GM21360 (cell line): ENCODE data around the gene PROCA1.

Source experiments
- ATAC-seq: cut with Tn5 transposase; IDR thresholded peaks from one replicate; pipeline ENCODE4 v1.9.1; 2021; ENCODE audit warnings: mild to moderate bottlenecking, moderate library complexity; ENCODE audit not compliant: unreplicated experiment

PROCA1 gene

DNA sequence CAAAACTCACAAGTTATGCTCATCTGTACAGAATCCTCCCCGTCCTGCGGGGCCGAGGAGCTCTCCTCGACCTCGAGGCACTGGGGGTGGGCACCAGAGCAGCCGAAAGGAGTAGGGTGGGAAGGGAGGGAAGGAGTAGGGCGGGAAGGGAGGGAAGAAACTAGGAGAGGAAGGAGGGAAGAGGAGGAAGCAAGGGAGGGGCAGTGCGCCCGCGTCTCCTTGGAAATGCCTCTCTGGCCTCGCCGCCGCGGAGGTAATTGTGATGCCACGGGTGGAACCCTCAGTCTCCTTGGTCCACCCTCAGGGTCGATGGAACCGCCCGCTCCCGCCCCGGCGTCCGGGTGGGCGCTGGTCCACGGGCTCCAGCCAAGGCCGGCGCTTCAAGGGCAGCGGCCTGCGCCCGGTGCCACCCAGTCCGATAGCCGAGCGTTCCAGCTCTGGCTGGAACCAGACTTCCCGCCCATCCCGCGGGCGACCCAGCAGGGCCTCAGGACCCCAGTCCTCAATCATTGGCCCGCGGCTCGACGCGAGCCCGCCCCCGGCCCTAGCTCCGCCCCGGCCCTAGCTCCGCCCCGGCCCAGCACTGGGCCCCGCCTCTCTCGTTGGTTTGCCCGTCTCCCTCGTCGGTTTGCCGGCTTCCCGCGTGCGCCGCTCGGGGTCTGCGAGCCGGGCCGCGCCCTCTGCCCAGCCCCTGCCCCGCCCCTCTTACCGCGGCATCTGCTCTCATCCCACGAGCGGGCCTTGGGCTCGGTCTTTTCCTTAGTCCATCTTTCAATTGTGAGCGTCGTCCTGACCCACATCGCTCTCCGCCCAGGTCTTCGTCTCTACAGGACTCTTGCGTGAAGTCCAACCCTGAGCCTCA, 596 bp downstream of the PROCA1 start:
- peak; percentile 75 for ATAC-seq

DNA sequence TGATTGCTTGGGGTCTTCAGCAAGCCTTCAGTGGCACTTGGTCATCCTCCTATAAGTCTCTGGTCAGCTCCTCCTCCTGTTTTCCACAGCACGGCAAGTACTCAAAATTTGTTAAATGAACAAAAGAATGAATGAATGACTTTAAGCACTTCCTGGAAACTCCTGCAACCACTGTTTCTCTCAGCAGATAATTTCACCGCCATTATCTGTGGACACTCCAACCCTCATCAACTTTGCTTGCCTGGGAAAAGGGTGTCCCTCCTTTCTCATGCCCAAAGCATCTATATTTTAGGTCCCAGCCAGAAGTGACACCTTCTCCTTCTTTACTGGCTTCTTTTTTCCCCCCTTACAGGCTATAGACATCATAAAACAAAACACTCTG, 4.4 kb downstream of the PROCA1 start:
- no peak for ATAC-seq

DNA sequence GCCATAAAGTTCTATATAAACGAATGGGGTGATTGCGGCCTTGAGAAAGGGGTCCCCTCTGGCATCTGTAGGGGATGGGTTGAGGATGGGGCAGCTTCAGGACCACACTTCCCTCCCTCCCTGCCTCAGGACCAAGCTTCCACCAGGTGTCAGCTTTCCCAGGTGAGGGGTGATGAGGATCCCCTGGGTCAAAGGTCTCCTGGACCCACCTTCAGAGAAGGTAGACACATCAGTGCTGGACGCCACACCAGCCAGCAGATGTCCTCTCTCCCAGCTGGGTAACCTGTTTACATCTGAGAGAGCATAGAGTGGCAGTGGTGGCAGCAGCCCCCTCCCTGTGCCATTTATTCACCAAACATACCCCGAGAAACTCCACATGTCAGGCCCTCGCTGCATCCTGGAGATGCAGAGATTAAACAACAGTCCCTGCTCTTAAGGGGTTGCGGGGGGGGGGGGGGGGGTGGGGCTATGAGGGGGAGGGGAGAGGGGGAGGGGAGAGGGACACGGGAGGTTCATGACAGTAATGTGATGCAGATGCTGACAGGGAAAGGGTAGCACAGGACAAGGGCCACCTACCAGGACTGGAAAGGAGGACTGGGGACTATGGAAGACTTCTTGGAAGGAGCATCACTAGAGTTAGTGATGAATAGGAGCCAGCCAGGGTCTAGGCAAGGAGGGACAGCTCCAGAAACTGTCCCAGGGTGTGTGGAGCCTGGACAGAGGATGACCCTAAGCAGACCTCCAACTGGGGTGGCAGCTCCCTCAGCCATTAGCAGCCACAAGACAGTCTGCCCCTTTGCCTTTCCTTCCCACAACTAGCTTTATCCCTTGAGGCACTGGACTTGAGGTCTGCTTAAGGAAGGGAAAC, 5.0 kb downstream of the PROCA1 start:
- ATAC-seq, result no peak

DNA sequence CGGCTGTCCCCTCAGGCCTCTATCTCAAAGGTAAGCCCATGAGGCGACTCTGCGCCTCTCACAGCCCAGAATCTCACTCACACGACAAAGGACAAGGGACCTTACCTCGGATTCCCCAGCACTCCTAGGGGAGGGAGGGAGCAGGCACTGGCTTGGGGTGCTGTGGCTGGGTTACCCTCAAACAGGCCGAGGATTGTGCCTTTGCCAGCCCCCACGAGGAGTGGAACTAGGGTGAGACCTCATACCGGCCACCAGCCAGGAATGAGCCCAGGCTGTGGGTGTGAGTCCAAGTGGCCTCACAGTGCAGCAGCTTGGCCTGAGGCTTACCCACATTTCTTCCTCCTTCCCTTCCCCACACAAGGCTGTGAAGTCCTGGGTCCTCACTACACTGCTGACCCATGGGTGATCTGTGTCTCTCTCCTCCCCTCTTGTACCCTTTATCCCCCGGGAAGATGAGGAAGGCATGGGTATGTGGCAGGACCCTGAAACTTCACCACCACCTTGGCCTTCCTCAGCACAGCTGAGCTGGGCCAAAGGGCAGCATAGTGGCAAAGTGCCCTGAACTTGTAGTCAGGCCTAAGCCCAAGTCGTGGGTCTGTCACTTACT, 5.9 kb downstream of the PROCA1 start:
- no peak for ATAC-seq

DNA sequence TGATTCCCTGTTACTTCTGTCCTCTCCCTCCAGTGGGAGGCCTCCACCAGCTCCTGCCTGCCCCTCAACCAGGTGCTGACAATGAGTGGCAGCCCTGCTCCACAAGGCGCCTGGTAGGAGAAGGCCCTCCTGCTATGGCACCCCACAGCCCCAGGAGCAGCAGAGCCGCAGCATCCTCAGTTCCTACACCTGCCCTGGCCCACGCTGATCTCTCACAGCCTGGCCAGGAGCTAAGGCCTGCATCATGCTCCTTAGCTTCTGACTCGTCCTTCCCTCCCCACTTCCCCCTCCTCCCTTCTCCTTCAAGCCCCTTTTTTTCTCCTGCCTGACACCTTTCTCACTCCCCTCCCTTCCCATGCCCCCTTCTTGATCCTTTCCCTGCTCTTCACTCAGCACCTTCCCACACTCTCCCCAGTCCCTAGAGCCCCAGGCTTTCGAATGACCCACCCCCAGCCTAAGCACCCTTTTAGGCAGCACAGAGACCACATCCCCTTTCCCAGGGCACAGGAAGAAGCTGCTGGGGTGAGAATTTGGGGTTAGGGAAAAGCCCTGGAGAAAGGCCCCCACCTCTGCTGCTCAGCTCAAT, 6.5 kb downstream of the PROCA1 start:
- no peak for ATAC-seq

DNA sequence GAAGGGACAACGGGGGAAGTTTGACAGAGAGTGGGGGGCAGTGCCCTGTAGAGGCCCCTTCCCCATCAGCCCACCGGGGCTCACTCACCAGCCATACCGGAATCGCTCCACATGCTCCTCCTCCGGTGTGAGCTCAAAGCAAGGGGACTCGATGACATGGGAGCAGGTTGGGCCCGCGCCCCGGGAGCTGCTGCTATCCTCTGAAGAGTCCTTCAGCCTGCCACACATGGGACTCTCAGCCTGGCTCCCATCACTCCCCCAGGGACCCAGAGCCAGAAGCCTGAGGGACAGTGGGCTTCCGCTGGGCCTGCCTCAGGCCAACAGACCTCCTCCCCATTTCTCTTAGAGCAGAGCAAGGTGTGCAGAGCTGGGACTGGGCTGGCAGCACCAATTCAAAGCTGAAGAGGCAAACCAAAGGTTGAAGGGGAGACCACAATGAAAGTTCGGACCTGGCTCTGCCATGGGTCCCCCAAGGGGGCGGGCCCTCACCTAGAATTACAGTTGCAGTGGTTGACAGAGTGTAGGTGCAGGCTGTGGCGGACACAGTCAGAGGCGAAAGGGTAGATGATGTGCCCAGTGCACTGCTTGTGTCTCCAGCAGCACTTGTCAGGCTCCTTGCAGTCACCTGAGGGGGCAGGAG, 7.3 kb downstream of the PROCA1 start:
- ATAC-seq, result no peak

DNA sequence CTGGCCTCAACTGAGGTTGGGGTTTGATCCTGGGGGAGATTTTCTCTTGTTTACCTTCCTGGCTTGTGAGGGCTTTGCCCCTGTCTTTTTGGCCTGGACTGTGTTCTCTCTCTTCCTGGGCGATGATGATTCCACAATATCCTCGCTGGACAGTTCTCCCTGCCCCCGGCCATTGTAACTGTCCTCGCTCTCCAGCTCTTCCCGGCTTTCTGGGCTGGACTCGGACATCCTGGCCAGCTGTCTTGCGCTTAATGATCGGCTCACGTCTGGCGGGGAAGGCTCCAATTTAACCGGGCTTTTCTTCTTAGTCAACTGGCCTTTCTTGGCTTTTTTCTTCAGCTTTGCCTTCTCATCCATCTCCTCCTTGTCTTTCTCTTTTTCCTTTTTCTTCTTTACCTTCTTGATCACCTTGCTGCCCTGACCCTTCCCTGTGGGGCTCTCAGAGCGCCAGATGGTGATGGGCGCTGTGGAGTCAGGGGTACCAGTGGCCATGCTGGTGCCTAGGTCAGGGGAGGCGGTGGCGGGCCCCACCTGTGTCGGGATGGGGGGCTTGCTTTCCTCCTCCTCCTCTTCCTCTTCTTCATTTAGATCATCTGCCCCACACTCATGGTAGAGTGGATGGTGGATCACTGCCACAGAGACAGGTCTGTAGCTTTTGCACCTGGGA, 8.0 kb downstream of the PROCA1 start:
- no peak for ATAC-seq

DNA sequence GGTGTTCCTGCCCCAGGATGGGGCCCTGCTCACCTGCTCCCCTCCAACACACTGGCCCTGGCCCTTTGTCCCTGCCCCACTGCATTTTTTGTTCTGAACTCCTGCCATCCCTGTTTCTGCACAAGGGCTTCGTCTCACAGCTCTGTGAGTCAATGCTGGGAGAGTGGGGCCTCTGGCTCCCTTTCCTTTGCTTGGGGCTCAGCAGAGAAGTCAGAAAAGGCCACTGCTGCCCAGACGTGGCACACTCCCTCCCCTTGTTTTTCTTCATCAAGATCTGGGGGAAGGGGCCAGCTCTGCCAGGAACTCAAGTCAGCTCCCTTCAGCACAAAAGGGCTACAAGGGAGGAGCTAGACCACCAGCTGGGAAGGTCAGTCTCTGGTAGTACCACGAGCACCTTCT, 8.9 kb downstream of the PROCA1 start:
- no peak for ATAC-seq

DNA sequence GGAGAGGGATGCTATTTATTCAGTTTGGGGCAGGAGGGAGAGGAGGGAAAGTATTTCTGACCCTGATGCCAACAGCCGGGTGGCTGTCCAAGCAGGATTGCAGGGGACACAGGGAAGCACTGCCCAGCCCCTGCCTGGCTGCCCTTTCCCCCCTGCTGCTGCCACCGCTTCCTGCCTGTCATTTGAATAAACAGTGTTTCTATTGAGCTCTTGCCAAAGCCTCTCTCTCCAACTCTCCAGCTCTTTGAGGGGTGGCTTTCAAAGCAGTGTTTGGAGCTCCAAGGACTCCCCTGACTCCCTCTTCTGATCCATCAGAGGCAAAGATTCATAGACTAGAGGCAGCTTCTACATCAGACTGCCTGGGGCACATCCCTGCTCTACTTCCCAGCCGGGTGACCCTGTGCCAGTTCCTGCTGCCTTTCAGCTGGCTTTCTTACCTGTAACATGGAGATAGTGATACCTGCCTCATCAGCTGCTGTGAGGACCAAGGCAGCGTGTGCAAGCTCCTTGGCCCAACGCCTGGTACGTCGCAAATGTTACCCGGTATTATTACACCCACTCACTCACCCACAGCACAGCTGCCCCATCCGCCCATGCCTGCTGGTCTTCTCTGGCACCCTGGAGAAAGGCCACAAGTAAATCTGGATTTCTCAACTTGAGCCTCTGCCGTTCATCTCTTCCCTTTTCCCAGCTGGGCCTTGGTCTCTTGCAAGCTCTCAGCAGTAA, 9.5 kb downstream of the PROCA1 start:
- ATAC-seq, result no peak

DNA sequence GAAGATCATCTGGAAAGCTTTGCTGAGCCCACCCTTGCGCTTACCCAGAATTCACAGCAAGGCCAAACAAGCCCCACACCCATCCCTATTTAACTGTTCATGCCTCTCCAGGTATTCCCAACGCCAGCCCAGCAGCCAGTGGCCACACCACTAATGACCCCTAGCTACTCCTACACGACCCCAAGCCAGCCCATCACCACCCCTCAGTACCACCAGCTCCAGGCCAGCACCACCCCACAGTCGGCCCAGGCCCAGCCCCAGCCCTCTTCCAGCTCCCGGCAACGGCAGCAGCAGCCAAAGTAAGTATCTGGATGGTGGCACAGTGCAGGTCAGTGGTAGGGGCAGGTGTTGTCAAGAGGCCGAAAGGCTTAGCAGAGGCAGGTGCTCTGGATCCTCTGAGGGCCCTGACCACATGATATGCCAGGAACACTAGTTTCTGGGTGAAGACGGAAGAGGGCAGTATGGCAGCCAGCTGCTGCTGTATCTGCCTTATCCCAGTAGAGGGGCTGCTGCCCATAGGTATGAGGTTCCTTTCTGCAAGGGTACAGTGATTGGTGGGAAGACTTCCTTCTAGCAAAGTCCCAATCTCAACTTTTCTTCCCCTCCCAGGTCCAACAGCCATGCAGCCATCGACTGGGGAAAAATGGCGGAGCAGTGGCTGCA, 10.7 kb downstream of the PROCA1 start:
- ATAC-seq, result no peak

DNA sequence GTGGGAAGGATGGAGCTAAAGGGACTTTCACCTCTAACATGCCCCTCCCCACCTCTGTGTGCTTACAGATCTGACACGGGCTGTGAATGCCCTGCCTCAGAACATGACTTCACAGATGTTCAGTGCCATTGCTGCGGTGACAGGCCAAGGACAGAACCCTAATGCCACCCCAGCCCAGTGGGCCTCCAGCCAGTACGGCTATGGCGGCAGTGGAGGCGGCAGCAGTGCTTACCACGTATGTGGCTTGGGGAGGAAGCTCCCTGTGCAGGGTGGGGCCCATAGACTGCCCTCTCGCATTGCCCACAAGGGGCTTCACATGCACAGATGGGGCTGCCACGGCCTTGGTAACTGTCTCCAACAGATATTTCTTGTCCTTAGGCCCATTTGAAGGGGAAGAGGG, 11.4 kb downstream of the PROCA1 start:
- ATAC-seq, result no peak

DNA sequence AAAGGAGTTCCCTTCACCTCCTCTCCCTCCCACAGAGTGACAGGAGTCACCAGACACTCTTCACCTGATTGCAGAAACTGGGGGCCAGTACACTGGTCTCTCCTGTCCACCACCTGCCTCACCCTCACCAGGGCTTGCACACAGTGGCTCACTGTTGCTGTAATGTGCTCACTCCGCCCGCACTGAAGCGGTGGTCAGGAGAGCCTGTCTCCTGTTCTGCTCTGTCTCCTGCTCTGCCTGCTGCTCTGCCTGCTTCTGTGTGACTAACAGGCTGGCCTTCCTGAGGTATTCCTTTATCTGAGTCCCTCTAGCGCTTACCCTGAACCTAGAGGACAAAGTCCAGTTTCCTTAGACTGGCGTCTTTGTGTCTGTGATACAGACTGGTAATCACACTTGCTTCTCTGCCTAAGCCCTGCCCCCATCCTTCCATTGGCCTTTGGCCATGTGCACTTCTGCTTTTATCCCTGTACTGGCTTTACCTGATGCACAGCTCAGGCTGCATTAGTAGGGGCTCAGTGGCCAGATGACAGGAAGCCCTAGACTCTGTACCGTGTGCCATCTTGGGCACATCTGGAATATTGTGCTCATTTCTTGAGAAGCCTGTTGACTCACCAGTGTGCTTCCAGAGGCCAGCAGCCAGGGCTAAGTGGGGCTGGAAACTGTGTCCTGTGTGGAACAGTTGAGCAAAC, 13.3 kb downstream of the PROCA1 start:
- no peak for ATAC-seq

DNA sequence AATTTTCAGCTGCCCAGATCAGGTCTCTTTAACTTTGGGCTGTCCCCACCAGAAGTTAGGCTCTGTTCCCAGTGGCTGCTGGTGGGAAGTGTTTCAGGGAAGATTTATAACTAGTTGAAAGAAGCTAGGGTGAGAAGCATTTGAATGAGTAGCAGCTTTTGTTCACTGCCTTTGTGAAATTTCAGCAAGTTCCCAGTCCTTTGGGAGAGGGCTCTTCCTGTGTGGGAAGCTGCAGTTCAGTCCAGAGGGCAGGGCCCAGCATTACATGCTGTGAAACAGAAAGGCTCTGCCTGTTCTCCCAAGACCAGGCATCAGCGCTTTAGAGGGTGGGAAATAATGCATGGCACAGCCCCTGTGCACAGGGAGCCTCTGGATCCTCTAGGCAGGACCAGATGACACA, 17.8 kb downstream of the PROCA1 start:
- ATAC-seq, result no peak

DNA sequence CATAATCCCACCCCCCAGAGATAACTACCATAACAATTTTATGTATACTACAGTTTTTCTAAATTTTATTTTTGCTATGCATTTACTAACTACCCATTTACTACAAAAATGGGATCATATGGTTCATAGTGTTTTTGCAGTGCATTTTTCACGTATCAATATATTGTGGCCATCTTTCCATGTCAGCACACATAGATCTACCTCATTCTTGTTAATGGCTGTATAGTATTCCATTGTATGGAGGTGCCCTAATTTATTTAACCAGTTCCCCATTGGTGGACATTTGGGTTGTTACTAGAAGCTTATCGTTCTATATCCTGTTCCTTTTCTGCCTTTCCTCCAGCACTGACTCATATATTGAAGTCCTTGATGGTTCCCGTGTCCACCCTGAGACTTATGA, 22.7 kb downstream of the PROCA1 start:
- ATAC-seq, result no peak

DNA sequence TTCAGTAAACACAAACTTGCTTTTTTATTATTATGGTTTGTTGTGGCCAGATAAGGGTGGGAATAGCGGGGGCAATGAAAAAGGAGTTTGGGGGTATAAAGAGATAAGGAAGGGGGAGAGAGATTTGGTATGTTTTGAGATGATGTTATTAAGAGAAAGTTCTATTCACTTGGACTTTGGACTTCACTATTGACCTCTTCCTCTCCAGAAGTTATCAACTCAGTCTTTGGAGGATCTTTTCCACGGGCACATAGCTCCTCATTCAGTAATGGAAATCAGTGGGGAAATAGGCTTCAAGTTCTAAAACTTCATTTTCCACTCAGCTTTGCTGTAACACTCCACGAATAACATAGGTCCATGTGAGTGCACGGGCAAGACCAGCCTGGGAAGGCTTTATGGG, 23.2 kb downstream of the PROCA1 start:
- ATAC-seq, result no peak

DNA sequence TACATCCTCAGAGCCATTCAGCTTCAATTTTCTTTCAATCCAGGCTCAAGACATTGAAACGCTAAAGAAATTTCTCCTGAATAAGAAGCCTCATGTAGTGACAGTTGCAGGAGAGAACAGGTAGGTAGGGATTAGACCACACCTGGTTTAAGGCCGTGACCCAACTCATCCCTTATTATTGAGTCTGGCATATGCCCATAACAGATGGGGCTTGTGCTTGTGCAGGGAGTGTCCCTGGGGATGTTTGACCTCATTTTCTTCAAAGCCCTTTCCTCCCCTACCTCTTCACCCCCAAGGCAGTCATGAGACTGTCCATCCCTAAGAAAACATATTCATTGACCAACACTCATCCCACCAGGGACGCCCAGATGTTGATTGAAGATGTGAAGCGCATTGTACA, 25.4 kb downstream of the PROCA1 start:
- ATAC-seq, result no peak

DNA sequence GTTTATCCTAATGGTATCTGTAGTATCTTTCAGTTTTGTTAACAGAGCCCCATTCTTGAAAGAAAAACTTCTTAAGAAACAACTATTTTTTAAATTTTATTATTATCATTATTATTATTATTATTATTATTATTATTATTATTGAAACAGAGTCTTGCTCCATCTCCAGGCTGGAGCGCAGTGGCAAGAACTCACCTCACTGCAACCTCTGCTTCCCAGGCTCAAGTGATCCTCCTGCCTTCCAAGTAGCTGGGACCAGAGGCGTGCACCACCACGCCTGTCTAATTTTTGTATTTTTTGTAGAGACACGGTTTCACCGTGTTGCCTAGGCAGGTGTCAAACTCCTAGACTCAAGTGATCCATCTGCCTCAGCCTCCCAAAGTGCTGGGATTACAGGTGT, 26.3 kb downstream of the PROCA1 start:
- no peak for ATAC-seq

DNA sequence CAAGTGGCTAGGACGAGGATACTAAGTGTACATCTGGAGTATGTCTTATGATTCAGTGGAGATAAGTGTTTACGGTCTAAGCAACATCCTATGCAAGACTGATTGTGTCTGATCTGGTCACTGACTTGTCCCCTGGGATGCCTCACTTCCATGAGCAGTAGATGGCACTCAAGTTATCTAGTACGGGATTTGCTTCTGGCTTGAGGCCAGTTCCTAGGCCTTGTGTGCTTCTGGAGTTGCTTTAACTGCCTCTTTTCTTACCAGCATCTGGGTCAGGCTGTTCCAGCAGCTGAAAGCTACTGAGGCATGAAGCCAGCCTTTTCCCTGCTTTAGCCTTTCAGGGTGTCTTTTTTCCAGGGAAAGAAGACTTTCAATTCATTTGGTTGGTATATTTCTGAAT, 26.7 kb downstream of the PROCA1 start:
- ATAC-seq, result no peak

DNA sequence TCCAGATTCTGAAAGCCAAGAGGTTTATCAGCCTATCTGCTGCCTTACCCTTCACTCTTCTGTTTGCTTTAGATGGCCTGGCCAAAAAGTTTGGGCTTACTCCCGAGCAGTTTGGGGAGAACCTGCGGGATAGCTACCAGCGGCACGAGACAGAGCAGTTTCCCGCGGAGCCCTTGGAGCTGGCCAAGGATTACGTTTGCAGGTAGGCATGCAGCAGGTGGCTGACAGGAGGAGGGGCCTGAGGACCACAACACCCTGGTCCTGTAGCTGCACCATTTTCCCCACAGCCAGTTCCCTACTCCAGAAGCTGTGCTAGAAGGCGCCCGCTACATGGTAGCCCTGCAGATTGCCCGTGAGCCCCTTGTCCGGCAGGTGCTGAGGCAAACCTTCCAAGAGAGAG, 29.0 kb downstream of the PROCA1 start:
- ATAC-seq, result no peak
